C1 segment of cervical spinal cord (tissue), 14 donors: Measurements from ENCODE around the gene FUOM.
A peak's percentile ranks its signal among the peaks of the same experiment; 100 is the strongest.

Source experiments
- DNase-seq, 14 donors: peaks; one replicate each; lab custom pipeline; 2025; lab: John Stamatoyannopoulos, UW

FUOM gene

GRCh38 chr10:133351408-133352318, 6.2 kb downstream of the FUOM start:
- DNase-seq: no peak

GRCh38 chr10:133350950-133351329, 6.9 kb downstream of the FUOM start:
- no peak for DNase-seq

GRCh38 chr10:133350283-133350949, 7.4 kb downstream of the FUOM start:
- DNase-seq: no peak

GRCh38 chr10:133349577-133350011, 8.2 kb downstream of the FUOM start:
- no peak for DNase-seq

- DNase-seq: no peak
Observed at GRCh38 chr10:133349160-133349568, 8.7 kb downstream of the FUOM start.

GRCh38 chr10:133347710-133348517, 9.9 kb downstream of the FUOM start:
- DNase-seq: no peak

GRCh38 chr10:133346413-133346812, 11.4 kb downstream of the FUOM start:
- no peak for DNase-seq

GRCh38 chr10:133344236-133344635, 13.6 kb downstream of the FUOM start:
- no peak for DNase-seq

- DNase-seq: no peak
Observed at GRCh38 chr10:133343558-133343957, 14.3 kb downstream of the FUOM start.

- no peak for DNase-seq
Observed at GRCh38 chr10:133342942-133343341, 14.9 kb downstream of the FUOM start.

- DNase-seq: no peak
Observed at GRCh38 chr10:133341983-133342382, 15.8 kb downstream of the FUOM start.

- DNase-seq: no peak
Observed at GRCh38 chr10:133339708-133340380, 18.0 kb downstream of the FUOM start.

- no peak for DNase-seq
Observed at GRCh38 chr10:133338080-133339071, 19.4 kb downstream of the FUOM start.

- no peak for DNase-seq
Observed at GRCh38 chr10:133337370-133337725, 20.5 kb downstream of the FUOM start.

- peak in 1 of 14 donors; percentile 78 for DNase-seq
Observed at GRCh38 chr10:133336577-133337369, 21.0 kb downstream of the FUOM start, which contains the start of gene CALY. TSS of gene CALY (minus strand) at chr10:133336896. CDS start at chr10:133328989, 7,907 bp downstream.

- DNase-seq: no peak
Observed at GRCh38 chr10:133336118-133336576, 21.7 kb downstream of the FUOM start.

GRCh38 chr10:133335246-133336117, 22.3 kb downstream of the FUOM start:
- peak in 1 of 14 donors; percentile 61 for DNase-seq
